NK-92 (cell line): Measurements from ENCODE around the gene AGAP1.

Experiments used
- DNase-seq: peaks from one replicate; lab custom pipeline; 2025; ENCODE audit not compliant: unreplicated experiment; lab: John Stamatoyannopoulos, UW

The AGAP1 gene

GRCh38 chr2:235486729-235487128, 7.1 kb upstream of the AGAP1 start:
- DNase-seq = no peak

GRCh38 chr2:235489897-235490296, 3.9 kb upstream of the AGAP1 start:
- DNase-seq = no peak

GRCh38 chr2:235492850-235493344, 946 bp upstream of the AGAP1 start:
- DNase-seq = no peak

GRCh38 chr2:235493402-235493774, 455 bp upstream of the AGAP1 start:
- no peak for DNase-seq

GRCh38 chr2:235494716-235495372, 1.0 kb downstream of the AGAP1 start:
- DNase-seq = no peak

- DNase-seq = no peak
These were observed 1.8 kb downstream of the AGAP1 start for GRCh38 chr2:235495373-235496238.

GRCh38 chr2:235496239-235496621, 2.4 kb downstream of the AGAP1 start:
- DNase-seq = no peak

GRCh38 chr2:235497096-235497495, 3.3 kb downstream of the AGAP1 start:
- DNase-seq = no peak

GRCh38 chr2:235498541-235498940, 4.7 kb downstream of the AGAP1 start:
- DNase-seq = no peak

- DNase-seq = no peak
These were observed 5.3 kb downstream of the AGAP1 start for GRCh38 chr2:235498946-235499812.

- DNase-seq = no peak
These were observed 6.4 kb downstream of the AGAP1 start for GRCh38 chr2:235500110-235500760.

- no peak for DNase-seq
These were observed 7.2 kb downstream of the AGAP1 start for GRCh38 chr2:235500761-235501672.

GRCh38 chr2:235501673-235502031, 7.8 kb downstream of the AGAP1 start:
- DNase-seq = no peak

- DNase-seq = no peak
These were observed 8.5 kb downstream of the AGAP1 start for GRCh38 chr2:235502336-235502735.

- DNase-seq = no peak
These were observed 10.8 kb downstream of the AGAP1 start for GRCh38 chr2:235504441-235505180.

- no peak for DNase-seq
These were observed 11.4 kb downstream of the AGAP1 start for GRCh38 chr2:235505181-235505741.

- DNase-seq = no peak
These were observed 12.6 kb downstream of the AGAP1 start for GRCh38 chr2:235506291-235506996.

- DNase-seq = no peak
These were observed 13.3 kb downstream of the AGAP1 start for GRCh38 chr2:235506997-235507615.
